Smooth muscle cell of the coronary artery (primary cell): ENCODE results near the gene EVL. TPM values are rescaled to one million over a fixed set of nuclear protein-coding genes. Genes with fewer than 3 reads are reported as not detected.

Source experiments
- total RNA-seq: library from RNA; depleted of rRNA; stranded (reverse); fragments of >200 nt; gene quantifications from 2 replicates; pipeline ENCODE4 v1.2.3, GENCODE V29; 2014; ENCODE audit warnings: low replicate concordance

Gene EVL, protein sequence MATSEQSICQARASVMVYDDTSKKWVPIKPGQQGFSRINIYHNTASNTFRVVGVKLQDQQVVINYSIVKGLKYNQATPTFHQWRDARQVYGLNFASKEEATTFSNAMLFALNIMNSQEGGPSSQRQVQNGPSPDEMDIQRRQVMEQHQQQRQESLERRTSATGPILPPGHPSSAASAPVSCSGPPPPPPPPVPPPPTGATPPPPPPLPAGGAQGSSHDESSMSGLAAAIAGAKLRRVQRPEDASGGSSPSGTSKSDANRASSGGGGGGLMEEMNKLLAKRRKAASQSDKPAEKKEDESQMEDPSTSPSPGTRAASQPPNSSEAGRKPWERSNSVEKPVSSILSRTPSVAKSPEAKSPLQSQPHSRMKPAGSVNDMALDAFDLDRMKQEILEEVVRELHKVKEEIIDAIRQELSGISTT
- total RNA-seq: 19.8 and 23.1 TPM in 2 replicates

DNA sequence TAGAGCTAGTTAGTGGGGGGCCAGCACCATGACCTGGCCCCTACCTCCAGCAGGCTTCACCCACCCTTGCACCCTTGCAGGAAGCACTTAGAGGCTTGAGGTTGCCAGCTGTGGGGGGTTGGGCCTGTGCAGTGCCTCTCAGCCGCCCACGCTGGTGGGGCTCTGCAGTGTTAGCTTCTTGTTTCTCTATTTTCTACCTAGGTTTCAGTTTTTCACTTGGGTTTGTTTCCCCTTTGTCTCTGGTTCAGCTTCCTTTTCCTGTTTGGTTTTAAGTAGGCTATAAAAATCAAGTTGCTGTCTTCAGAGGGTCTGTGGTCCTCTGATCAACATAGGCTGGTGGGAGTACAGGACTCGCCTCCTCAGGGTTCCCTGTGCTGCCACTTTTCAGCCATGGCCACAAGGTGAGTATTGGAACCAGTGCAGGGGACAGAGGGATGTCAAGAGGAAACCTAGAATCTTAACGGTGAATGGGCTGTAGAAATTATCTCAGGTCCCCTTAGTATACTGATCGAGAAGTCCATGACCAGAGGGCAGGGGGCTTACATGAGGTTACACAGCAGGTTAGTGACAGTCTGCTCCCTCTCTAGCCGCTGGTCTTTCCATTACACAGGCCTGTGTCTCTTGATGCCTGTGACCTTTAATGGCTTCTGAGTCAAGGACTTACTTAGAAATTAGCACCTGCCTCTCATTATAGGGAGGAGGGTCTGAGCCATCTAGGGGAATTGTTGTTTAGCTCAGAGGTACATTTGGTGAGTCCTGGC lies at the start of gene EVL:
Gene EVL (plus strand): TSS at position 312 of the 761 bp plus-strand sequence. CDS start 79 bp downstream, at position 391.

DNA sequence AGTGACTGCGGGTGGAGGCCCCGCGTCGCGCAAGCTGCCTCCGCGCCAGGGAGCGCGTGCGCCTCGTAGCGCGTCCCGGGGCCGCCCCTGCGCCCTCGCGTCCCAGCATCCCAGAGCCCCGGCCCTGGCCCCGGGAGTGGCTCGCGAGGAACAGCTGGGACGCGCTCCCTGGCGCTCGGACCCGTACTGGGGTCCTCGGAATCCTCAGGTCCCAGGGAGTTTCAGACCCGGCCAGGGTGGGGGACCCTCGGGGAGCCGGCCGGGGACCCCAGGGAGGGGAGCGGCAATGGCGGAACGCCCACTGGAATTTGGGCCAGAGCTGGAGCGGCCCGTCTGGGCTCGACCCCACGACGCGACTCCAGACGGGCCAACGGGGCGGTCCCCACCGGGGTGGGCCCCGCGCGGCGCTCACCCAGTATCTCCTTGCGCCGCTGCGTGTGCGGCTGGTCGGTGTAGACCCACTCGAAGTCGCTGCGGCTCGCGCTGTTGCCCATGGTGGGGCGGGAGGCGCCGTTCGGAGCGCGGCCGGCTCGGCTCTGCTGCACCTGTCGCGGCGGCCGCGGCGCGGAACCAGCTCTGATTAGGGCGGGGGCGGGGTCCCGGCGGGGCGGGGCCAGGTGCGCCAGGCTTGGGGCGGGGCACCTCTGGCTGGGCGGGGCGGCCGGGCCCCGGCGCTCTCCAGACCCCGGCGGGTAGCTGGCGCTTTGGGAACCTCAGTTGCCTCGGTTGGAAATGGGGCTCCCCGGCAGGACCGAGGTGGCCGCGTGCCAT lies 94.1 kb downstream of the EVL start, which contains the start of gene DEGS2:
Gene DEGS2 (minus strand): TSS at position 552 of the 771 bp plus-strand sequence. CDS start 58 bp downstream, at position 494.

Other genes with a start within 250 kb of the EVL start
- 0.08 and 0.12 TPM in 2 replicates for gene DEGS2, start 94.2 kb downstream of the EVL start, total RNA-seq
- 33.7 and 34.7 TPM in 2 replicates for gene YY1, start 173.7 kb downstream of the EVL start, total RNA-seq
- 21.7 and 26.2 TPM in 2 replicates for gene SLC25A29, start 241.0 kb downstream of the EVL start, total RNA-seq